ENCODE measurements around the gene ZNF579. TPM values are rescaled to one million over a fixed set of nuclear protein-coding genes. Genes with fewer than 3 reads are reported as not detected.

Gene ZNF579
- total and polyA plus RNA-seq, 9 of the 15 experiments (the other 6 are each of a cell fraction or from before 2014, with no cell fraction given): 0.06 to 15.9 (median 1.6) TPM

DNA sequence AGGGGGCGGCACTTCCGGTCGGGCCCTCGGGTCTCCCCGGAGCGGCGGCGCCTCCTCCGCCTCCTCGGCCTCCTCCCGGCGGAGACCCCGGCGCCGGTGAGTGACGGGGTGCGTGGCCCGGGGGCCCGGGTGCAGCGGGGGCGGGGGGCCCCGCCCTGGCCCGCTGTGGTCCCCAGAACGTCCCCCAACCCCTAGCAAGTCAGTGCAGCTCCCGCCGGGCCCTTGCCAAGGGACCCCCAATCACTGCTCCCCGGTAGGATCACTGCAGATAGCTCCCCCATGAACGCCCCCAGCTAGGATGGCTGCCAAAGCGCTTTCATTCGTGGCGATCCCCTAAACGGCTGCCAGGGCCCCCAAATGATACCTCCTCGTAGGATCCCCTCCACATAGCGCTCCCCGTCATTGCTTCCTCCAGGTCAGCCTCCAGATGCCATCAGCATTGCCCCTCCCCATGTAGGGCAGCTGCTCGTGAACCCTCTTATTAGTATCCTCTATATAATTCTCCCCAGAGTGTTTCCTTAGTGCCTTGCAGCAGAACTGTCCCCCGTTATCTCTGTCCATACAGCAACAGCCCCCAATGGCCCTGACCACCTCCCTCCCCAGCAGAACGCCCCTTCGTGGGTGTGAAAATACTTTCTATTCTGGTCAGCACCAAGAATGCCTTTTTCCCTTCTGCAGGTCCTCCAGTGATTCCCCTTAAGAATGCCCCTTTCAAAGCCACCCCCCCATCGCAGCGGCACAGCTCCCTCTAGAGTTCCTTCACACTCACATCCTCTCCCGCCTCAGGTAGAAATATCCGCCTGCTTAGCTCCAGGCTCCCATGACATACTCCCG is 25.2 kb upstream of the ZNF579 start, which contains the start of gene ZNF865 (continued):
- TF ChIP-seq, protein P1, sequence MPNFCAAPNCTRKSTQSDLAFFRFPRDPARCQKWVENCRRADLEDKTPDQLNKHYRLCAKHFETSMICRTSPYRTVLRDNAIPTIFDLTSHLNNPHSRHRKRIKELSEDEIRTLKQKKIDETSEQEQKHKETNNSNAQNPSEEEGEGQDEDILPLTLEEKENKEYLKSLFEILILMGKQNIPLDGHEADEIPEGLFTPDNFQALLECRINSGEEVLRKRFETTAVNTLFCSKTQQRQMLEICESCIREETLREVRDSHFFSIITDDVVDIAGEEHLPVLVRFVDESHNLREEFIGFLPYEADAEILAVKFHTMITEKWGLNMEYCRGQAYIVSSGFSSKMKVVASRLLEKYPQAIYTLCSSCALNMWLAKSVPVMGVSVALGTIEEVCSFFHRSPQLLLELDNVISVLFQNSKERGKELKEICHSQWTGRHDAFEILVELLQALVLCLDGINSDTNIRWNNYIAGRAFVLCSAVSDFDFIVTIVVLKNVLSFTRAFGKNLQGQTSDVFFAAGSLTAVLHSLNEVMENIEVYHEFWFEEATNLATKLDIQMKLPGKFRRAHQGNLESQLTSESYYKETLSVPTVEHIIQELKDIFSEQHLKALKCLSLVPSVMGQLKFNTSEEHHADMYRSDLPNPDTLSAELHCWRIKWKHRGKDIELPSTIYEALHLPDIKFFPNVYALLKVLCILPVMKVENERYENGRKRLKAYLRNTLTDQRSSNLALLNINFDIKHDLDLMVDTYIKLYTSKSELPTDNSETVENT (CRISPR knock-in tag; IDR thresholded peaks at IDR 0.05): no peak
- TF ChIP-seq FOXJ3 (CRISPR knock-in tag; IDR thresholded peaks at IDR 0.05) (no peak), RBM25 (IDR thresholded peaks at IDR 0.05; ENCODE audit: low read depth, low read length, severe bottlenecking) (no peak), STAT5A (IDR thresholded peaks at IDR 0.05; ENCODE audit: borderline replicate concordance, low read length) (no peak), ZKSCAN3 (CRISPR knock-in tag; IDR thresholded peaks at IDR 0.05) (no peak), ZNF785 (CRISPR knock-in tag; IDR thresholded peaks at IDR 0.05) (no peak), KLF6 (CRISPR knock-in tag; IDR thresholded peaks at IDR 0.05; ENCODE audit: borderline replicate concordance) (no peak), CHD2 (IDR thresholded peaks at IDR 0.05; ENCODE audit: low read depth, low read length) (no peak; the same call in 1 of the 2 replicates), SPI1 (IDR thresholded peaks at IDR 0.05; ENCODE audit: borderline replicate concordance, low read depth, low read length) (no peak), CBX2 (IDR thresholded peaks at IDR 0.05; ENCODE audit: insufficient read depth, low read length, poor library complexity, severe bottlenecking) (no peak), PPARD (CRISPR knock-in tag; IDR thresholded peaks at IDR 0.05) (no peak), TEAD2 (tag; IDR thresholded peaks at IDR 0.05) (no peak), ETV5 (CRISPR knock-in tag; IDR thresholded peaks at IDR 0.05; ENCODE audit: low read depth) (peak; percentile 76; the same call in 1 of the 2 replicates), MAFK (IDR thresholded peaks at IDR 0.05; ENCODE audit: low read length) (no peak)
- TF ChIP-seq, protein P2, sequence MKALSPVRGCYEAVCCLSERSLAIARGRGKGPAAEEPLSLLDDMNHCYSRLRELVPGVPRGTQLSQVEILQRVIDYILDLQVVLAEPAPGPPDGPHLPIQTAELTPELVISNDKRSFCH (CRISPR knock-in tag; IDR thresholded peaks at IDR 0.05): no peak
- TF ChIP-seq, protein P2 (tag; IDR thresholded peaks at IDR 0.05): no peak
- TF ChIP-seq, protein P3, sequence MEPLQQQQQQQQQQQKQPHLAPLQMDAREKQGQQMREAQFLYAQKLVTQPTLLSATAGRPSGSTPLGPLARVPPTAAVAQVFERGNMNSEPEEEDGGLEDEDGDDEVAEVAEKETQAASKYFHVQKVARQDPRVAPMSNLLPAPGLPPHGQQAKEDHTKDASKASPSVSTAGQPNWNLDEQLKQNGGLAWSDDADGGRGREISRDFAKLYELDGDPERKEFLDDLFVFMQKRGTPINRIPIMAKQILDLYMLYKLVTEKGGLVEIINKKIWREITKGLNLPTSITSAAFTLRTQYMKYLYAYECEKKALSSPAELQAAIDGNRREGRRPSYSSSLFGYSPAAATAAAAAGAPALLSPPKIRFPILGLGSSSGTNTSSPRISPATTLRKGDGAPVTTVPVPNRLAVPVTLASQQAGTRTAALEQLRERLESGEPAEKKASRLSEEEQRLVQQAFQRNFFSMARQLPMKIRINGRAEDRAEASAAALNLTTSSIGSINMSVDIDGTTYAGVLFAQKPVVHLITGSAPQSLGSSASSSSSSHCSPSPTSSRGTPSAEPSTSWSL (CRISPR knock-in tag; IDR thresholded peaks at IDR 0.05; ENCODE audit: borderline replicate concordance): no peak
- TF ChIP-seq, protein P4, sequence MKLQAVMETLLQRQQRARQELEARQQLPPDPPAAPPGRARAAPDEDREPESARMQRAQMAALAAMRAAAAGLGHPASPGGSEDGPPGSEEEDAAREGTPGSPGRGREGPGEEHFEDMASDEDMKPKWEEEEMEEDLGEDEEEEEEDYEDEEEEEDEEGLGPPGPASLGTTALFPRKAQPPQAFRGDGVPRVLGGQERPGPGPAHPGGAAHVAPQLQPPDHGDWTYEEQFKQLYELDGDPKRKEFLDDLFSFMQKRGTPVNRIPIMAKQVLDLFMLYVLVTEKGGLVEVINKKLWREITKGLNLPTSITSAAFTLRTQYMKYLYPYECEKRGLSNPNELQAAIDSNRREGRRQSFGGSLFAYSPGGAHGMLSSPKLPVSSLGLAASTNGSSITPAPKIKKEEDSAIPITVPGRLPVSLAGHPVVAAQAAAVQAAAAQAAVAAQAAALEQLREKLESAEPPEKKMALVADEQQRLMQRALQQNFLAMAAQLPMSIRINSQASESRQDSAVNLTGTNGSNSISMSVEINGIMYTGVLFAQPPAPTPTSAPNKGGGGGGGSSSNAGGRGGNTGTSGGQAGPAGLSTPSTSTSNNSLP (IDR thresholded peaks at IDR 0.05; ENCODE audit: borderline replicate concordance, low read depth, low read length): no peak
- TF ChIP-seq, protein P5, sequence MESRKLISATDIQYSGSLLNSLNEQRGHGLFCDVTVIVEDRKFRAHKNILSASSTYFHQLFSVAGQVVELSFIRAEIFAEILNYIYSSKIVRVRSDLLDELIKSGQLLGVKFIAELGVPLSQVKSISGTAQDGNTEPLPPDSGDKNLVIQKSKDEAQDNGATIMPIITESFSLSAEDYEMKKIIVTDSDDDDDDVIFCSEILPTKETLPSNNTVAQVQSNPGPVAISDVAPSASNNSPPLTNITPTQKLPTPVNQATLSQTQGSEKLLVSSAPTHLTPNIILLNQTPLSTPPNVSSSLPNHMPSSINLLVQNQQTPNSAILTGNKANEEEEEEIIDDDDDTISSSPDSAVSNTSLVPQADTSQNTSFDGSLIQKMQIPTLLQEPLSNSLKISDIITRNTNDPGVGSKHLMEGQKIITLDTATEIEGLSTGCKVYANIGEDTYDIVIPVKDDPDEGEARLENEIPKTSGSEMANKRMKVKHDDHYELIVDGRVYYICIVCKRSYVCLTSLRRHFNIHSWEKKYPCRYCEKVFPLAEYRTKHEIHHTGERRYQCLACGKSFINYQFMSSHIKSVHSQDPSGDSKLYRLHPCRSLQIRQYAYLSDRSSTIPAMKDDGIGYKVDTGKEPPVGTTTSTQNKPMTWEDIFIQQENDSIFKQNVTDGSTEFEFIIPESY (CRISPR knock-in tag; IDR thresholded peaks at IDR 0.05): peak; percentile 21; the same call in 1 of the 2 replicates

Measured in K562 (cell line).